IPS-11a (cell line): ENCODE measurements around the gene GALNT11.
"Not testable (repeated sequence)": the region's sequence is repeated elsewhere in the genome, so short reads cannot be mapped to it uniquely, and the experiment has no call there.

Experiments used
- H3K4me3 ChIP-seq: one replicate; pipeline ENCODE4 v1.5.1; 2013; ENCODE audit warnings: low read depth, low read length, control low read depth

Gene GALNT11

DNA sequence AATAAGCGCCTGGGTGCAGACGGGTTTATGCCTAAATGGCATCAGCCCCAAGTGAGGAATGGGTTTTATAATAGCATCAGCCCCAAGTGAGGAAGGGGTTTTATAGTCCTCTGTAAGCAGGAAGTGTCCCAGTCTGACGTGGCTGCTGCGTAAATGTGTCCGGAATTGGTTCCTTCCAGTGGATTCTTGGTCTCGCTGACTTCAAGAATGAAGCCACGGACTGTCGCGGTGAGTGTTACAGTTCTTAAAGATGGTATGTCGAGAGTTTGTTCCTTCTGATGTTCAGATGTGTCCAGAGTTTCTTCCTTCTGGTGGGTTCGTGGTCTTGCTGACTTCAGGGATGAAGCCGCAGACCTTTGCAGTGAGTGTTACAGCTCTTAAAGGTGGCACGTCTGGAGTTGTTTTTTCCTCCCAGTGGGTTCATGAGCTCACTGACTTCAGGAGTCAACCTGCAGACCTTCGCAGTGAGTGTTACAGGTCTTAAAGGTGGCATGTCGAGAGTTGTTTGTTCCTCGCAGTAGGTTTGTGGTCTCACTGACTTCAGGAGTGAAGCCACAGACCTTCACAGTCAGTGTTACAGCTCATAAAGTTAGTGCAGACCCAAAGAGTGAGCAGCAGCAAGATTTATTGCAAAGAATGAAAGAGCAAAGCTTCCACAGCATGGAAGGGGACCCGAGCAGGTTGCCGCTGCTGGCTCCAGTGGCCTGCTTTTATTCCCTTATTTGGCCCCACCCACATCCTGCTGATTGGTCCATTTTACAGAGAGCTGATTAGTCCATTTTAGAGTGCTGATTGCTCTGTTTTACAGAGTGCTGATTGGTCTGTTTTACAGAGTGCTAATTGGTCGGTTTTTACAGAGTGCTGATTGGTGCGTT lies 2.3 kb downstream of the GALNT11 start:
- H3K4me3 ChIP-seq, result not testable (repeated sequence)

DNA sequence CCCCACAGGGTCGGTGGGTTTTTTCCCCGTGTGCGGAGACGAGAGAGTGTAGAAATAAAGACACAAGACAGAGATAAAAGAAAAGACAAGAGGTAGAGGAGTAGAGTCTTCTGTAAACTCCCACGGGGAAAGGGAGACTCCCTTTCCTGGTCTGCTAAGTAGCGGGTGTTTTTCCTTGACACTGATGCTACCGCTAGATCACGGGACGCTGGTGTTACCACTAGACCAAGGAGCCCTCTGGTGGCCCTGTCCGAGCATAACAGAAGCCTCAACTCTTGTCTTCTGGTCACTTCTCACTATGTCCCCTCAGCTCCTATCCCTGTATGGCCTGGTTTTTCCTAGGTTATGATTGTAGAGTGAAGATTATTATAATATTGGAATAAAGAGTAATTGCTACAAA lies 4.6 kb downstream of the GALNT11 start:
- H3K4me3 ChIP-seq, result not testable (repeated sequence)

DNA sequence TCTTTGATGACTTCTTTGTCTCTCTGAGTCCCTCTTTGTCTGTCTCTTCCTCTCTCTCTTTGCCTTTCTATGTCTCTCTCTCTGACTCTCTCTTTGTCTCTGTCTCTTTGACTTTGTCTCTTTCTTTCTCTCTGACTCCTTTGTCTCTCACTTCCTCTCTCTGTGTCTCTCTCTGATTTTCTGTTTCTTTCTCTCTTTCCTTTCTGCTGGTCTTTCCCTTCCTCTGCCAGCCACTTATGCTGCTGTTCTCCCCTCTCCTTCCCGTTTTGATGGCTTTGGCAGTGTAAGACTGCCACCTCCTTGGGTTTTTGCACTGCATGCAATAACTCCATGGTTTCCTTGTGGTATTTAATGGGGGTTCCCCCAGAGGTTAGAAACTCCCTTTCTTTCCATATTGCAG lies 5.2 kb downstream of the GALNT11 start:
- H3K4me3 ChIP-seq, result not testable (repeated sequence)

DNA sequence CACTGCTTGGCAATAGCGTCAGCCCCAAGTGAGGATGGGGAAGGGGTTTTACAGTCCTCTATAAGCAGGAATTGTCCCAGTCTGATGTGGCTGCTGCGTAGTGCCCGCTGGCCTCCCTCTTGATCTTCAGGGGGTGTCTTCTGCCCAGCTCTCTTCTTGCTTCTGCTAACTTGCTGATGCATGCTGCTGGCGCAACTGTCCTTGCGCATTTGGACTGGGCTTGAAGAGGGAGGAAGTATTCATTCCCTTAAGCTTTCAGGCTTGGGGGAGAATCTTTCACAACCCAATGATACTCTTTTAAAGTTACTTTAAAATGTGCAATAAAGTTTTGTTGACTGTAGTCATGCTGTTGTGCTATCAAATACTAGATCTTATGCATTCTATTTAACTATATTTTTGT lies 10.3 kb downstream of the GALNT11 start:
- H3K4me3 ChIP-seq, result no peak overlapping the region

DNA sequence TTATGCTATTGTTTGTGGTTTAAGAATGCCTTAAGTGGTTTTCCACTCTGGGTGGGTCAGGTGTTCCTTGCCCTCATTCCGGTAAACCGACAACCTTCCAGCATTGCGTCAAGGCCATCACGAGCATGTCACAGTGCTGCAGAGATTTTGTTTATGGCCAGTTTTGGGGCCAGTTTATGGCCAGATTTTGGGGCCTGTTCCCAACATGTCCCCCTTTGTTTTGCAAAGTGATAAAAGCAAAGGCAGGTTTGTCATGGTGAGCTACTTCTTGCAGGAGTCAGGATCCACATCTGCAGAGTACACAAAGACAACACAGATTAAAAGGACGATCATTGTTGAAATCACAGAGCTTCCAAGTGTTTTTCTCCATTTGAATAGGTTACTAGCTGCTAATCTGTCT lies 12.9 kb downstream of the GALNT11 start:
- not testable (repeated sequence) for H3K4me3 ChIP-seq

DNA sequence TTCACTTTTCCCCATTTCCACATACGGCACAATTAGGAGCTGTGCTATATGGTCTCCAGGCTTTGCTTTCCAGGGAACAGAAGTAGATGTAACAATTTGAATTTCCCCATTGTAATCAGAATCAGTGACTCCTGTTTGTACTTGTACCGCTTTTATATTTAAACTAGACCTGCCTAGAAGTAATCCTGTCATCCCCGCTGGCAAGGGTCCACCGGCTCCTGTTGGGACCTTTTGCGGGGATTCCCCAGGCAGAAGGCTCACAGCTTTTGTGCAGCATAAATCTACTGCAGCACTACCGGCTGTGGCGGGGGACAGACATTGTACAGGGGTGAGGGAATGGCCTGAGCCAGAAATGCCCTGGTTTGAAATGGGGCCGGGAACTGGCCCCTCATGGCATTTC lies 17.6 kb downstream of the GALNT11 start:
- H3K4me3 ChIP-seq, result not testable (repeated sequence)

DNA sequence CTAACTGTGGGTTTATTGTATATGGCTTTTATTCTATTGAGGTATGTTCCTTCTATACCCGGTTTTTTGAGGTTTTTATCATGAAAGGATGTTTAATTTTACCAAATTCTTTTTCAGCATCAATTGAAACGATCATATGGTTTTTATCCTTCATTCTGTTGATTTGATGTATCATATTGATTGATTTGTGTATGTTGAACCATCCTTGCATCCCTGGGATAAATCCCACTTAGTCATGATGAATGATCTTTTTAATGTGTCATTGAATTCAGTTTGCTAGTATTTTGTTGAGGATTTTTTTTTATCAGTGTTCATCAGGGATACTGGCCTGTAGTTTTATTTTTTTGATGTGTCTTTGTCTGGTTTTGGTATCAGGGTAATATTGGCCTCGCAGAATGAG lies 19.4 kb downstream of the GALNT11 start:
- not testable (repeated sequence) for H3K4me3 ChIP-seq

DNA sequence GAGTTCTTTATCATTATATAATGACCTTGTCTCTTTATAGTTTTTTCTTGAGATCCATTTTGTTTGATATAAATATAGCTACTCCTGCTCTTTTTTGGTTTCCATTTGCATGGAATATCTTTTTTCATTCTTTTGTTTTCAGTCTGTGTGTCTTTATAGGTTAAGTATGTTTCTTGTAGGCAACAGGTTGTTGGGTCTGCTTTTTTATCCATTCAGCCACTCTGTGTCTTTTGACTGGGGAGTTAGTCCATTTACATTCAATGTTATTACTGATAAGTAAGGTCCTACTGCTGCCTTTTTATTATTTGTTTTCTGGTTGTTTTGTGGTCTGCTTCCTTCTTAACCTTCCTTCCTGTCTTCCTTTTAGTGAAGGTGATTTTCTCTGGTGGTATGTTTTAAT lies 21.1 kb downstream of the GALNT11 start:
- no peak overlapping the region for H3K4me3 ChIP-seq

DNA sequence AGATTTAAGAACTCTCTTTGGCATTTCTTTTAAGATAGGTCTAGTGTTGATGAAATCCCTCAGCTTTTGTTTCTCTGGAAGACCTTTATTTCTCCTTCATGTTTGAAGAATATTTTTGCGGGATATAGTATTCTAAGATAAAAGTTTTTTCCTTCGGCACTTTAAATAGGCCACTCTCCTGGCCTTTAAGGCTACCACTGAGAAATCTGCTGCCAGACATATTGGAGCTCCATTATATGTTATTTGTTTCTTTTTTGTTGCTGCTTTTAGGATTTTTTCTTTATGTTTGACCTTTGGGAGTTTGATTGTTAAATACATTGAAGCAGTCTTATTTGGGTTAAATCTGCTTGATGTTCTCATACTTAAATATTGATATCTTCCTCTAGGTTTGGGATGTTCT lies 22.6 kb downstream of the GALNT11 start:
- no peak overlapping the region for H3K4me3 ChIP-seq

DNA sequence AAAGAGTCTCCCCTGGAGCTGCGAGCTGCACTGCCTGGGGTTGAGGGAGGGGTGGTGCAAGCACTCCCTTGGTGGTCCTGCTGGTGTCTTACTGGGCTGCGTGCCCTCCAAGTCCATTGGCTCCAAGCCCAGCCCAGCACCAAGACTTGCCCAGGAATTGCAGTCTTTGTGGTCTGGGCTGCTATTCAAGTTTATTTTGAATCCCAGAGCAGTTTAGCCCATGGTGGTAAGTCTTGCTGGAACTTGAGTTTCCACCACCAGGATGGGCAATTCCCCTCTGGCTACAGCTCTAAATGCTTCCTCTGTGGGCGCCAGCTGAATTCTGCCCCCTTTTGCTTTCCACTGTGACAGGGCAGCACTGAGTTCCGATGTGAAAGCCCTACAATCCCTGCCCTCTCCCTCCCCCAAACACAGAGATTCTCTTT lies 25.1 kb downstream of the GALNT11 start:
- H3K4me3 ChIP-seq, result no peak overlapping the region

DNA sequence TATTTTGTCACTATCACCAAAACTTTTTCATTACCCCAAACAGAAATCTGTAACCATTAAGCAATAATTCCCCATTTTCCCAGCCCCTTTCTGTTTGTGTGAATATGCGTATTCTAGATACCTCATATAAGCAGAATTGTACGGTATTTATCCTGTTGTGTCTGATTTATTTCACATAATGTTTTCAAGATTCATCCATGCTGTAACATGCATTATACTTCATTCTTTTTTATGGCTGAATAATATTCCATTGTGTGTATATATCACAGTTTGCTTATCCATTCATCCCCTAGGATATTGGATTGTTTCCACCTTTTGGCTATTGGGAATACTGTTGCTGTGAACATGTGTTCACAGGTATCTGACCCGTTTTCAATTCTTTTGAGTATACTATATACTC lies 26.5 kb downstream of the GALNT11 start:
- no peak overlapping the region for H3K4me3 ChIP-seq

DNA sequence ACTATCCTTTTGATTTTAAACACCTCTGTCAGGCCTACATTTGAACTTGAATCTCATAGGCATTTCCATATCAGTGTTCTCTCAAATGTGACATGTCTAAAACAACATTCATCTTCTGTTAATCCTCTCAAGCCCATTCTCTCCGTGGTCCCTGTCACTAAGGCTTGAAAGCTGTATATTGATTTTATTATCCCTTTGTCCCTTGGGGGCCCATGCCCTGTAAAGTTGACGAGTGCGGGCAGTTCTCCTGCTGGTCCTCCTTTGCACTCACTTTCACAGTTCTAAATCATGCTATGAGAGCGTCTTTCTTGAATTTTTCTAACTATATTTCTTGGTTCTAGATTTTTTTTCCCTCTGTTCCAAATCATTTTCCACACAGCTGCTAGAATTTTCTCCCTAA lies 27.3 kb downstream of the GALNT11 start:
- no peak overlapping the region for H3K4me3 ChIP-seq

DNA sequence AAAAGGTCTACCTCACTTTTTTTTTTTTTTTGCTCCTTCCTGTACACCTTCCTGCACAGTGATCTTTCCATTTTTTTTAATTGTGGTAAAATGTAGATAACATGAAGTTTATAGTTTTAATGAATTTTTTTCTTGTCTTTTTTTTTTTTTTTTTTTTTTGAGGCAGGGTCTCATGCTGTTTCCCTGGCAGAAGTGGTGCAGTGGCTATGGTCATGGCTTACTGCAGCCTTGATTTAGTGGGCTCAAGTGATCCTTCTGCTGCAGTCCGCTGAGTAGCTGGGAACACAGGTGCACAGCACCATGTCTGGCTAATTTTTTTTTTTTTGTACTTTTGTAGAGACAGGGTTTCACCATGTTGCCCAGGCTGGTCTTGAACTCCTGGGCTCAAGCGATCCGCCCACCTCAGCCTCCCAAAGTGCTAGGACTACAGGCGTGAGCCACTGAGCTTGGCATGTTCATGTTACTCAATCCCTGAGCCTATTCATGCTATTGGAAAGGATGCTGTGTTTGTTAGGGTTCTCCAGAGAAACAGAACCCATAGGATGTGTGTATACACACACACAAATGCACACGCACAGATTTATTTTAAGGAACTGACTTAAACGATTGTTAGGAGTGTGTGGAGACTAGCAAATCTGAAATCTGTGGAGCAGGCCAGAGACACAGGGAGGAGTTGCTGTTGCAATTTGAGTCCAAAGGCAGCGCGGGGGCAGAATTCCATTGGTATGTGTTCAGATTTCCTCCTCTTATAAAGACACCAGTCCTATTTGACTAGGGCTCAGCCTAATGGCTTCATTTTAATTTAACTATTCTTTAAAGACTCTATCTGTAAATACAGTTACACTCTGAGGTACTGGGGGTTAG lies 29.1 kb downstream of the GALNT11 start:
- H3K4me3 ChIP-seq, result no peak overlapping the region

DNA sequence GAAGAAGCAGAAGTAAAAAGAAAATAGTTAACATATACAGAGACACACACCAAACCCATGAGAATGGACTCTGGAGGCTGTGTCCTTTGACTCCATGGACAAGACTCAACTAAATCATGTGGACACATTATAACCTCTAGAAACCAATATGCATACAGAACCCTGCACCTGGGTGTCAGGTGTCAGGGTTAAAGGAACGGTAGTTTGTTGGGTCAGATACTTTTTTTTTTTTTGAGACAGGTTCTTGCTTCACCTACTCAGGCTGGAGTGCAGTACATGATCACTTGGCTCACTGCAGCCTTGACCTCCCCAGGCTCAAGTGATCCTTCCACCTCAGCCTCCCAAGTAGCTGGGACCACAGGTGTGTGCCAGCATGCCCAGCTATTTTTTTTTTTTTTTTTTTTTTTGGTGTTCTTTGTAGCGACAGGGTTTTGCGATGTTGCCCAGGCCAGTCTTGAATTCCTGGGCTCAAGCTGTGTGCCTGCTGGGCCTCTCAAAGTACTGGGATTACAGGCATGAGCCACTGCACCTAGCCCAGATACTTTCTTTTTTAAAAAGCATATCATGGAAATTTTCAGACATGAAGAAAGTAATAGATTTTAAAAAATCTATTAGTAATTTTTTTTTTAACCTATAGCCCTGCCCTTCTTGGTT lies 31.3 kb downstream of the GALNT11 start:
- no peak overlapping the region for H3K4me3 ChIP-seq

DNA sequence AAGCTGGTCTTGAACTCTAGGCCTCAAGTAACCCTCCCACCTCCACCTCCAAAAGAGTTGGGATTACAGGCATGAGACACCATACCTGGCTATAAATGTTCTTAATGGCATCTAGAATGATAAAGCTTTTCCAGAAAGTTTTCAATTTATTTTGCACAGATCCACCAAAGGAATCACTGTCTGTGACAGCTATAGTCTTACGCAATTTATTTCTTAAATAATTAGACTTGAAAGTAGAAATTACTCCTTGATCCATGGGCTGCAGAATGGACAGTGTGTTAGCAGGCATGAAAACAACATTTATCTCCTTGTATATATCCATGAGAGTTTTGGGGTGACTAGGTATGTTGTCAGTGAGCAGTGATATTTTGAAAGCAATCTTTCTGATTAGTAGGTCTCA lies 33.8 kb downstream of the GALNT11 start:
- no peak overlapping the region for H3K4me3 ChIP-seq

DNA sequence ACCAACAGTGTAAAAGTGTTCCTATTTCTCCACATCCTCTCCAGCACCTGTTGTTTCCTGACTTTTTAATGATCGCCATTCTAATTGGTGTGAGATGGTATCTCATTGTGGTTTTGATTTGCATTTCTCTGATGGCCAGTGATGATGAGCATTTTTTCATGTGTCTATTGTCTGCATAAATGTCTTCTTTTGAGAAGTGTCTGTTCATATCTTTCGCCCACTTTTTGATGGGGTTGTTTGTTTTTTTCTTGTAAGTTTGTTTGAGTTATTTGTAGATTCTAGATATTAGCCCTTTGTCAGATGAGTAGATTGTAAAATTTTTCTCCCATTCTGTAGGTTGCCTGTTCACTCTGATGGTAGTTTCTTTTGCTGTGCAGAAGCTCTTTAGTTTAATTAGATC lies 35.6 kb downstream of the GALNT11 start:
- not testable (repeated sequence) for H3K4me3 ChIP-seq

DNA sequence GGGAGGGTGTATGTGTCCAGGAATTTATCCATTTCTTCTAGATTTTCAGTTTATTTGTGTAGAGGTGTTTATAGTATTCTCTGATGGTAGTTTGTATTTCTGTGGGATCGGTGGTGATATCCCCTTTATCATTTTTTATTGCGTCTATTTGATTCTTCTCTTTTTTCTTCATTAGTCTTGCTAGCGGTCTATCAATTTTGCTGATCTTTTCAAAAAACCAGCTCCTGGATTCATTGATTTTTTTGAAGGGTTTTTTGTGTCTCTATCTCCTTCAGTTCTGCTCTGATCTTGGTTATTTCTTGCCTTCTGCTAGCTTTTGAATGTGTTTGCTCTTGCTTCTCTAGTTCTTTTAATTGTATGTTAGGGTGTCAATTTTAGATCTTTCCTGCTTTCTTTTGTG lies 37.7 kb downstream of the GALNT11 start:
- not testable (repeated sequence) for H3K4me3 ChIP-seq

DNA sequence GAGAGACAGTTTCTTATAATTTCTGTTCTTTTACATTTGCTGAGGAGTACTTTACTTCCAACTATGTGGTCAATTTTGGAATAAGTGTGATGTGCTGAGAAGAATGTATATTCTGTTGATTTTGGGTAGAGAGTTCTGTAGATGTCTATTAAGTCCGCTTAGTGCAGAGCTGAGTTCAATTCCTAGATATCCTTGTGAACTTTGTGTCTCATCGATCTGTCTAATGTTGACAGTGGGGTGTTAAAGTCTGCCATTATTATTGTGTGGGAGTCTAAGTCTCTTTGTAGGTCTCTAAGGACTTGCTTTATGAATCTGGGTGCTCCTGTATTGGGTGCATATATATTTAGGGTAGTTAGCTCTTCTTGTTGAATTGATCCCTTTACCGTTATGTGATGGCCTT lies 38.3 kb downstream of the GALNT11 start:
- H3K4me3 ChIP-seq, result not testable (repeated sequence)

DNA sequence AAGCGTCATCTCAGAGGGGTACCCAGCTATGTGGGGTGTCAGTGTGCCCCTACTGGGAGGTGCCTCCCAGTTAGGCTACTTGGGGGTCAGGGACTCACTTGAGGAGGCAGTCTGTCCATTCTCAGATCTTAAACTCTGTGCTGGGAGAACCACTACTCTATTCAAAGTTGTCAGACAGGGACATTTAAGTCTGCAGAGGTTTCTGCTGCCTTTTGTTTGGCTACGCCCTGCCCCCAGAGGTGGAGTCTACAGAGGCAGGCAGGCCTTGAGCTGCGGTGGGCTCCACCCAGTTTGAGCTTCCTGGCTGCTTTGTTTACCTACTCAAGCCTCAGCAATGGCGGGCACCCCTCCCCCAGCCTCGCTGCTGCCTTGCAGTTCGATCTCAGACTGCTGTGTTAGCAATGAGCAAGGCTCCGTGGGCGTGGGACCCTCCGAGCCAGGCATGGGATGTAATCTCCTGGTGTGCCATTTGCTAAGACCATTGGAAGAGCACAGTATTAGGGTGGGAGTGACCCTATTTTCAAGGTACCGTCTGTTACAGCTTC lies 40.4 kb downstream of the GALNT11 start:
- H3K4me3 ChIP-seq, result not testable (repeated sequence)

DNA sequence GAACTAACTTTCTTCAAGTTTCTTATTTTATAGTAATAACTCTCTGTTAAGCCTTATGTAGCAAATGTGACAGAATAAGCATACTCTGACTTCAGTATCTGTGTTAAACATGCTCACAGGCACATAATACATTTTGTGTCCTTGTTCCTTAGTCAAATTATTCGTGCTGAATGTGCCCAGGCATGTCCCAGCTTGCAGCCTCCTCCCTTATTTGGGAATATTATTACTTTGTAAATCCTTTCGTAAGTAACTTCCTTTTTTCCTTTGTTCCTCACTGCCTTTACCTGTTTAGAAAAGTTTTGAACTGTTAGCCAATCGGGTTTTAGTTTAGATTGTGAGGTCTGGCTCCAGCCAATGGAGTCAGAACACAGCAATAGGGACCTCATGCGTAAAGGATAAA lies 46.9 kb downstream of the GALNT11 start:
- no peak overlapping the region for H3K4me3 ChIP-seq

DNA sequence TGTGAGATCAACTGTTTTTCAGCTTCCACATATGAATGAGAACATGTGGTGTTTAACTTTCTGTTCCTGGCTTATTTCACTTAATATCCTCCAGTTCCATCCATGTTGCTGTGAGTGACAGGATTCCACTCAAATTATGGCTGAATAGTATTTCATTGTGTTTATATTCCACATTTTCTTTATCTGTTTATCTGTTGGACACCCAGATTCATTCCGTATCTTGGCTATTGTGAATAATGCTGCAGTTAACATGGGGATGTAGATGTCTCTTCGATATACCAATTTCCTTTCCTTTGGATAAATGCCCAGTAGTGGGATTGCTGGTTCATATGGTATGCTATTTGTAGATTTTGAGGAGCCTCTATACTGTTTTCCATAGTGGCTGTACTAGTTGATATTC lies 47.9 kb downstream of the GALNT11 start:
- H3K4me3 ChIP-seq, result no peak overlapping the region
